Glomerular endothelial cell (primary cell): ENCODE results near the gene HADH. TPM values are rescaled to one million over a fixed set of nuclear protein-coding genes. Genes with fewer than 3 reads are reported as not detected.
"Not testable (repeated sequence)": the region's sequence is repeated elsewhere in the genome, so short reads cannot be mapped to it uniquely, and the experiment has no call there.

Source experiments
- DNase-seq: peaks from one replicate; pipeline ENCODE4 v3.0.0-alpha.2; 2011; ENCODE audit warnings: low read depth, low spot score; ENCODE audit errors: extremely low read depth
- total RNA-seq: library from RNA; depleted of rRNA; stranded (reverse); fragments of >200 nt; gene quantifications from 2 replicates; pipeline ENCODE4 v1.2.3, GENCODE V29; 2015

The HADH gene
- total RNA-seq = 15.5 and 16.4 TPM in 2 replicates

- no peak for DNase-seq
These were observed at the start of gene HADH for GRCh38 chr4:107989537-107990386. Gene HADH, plus strand, starts transcription at chr4:107989889. Its CDS starts 44 bp downstream, at chr4:107989933.

GRCh38 chr4:107945809-107946208 is 43.9 kb upstream of the HADH start:
- DNase-seq = no peak

- no peak for DNase-seq
These were observed 38.7 kb upstream of the HADH start for GRCh38 chr4:107950746-107951540.

GRCh38 chr4:107951551-107951950 is 38.1 kb upstream of the HADH start:
- DNase-seq = no peak

- no peak for DNase-seq
These were observed 33.7 kb upstream of the HADH start for GRCh38 chr4:107956011-107956410.

GRCh38 chr4:107966903-107967302 is 22.8 kb upstream of the HADH start:
- no peak for DNase-seq

- not testable (repeated sequence) for DNase-seq
These were observed 22.2 kb upstream of the HADH start for GRCh38 chr4:107967519-107967918.

- not testable (repeated sequence) for DNase-seq
These were observed 21.8 kb upstream of the HADH start for GRCh38 chr4:107967921-107968320.

GRCh38 chr4:107970063-107970798 is 19.5 kb upstream of the HADH start:
- DNase-seq = no peak

- DNase-seq = no peak
These were observed 17.1 kb upstream of the HADH start for GRCh38 chr4:107972605-107973004.

GRCh38 chr4:107974523-107974922 is 15.2 kb upstream of the HADH start:
- DNase-seq = no peak

GRCh38 chr4:107977482-107977881 is 12.2 kb upstream of the HADH start:
- DNase-seq = no peak

GRCh38 chr4:107977966-107978705 is 11.6 kb upstream of the HADH start:
- no peak for DNase-seq

- no peak for DNase-seq
These were observed 10.8 kb upstream of the HADH start for GRCh38 chr4:107978716-107979451.

- DNase-seq = no peak
These were observed 1.6 kb upstream of the HADH start for GRCh38 chr4:107987916-107988762.

GRCh38 chr4:107988763-107989035 is 990 bp upstream of the HADH start:
- DNase-seq = no peak

GRCh38 chr4:107989162-107989536 is 540 bp upstream of the HADH start:
- DNase-seq = no peak

GRCh38 chr4:107991945-107992630 is 2.4 kb downstream of the HADH start:
- no peak for DNase-seq

- DNase-seq = no peak
These were observed 4.3 kb downstream of the HADH start for GRCh38 chr4:107993969-107994368.
